NCI-H2227 (cell line): ENCODE results near the gene CD2AP.
"Not testable (repeated sequence)": the region's sequence is repeated elsewhere in the genome, so short reads cannot be mapped to it uniquely, and the experiment has no call there.

ENCODE experiments used
- DNase-seq: peaks from one replicate; lab custom pipeline; 2025; ENCODE audit not compliant: unreplicated experiment; lab: John Stamatoyannopoulos, UW

Gene CD2AP

GRCh38 chr6:47495954-47496545 is 18.5 kb downstream of the CD2AP start:
- DNase-seq, result no peak

- no peak for DNase-seq
Observed at GRCh38 chr6:47496935-47497579, 19.5 kb downstream of the CD2AP start.

GRCh38 chr6:47502920-47503319 is 25.3 kb downstream of the CD2AP start:
- no peak for DNase-seq

GRCh38 chr6:47509937-47510336 is 32.3 kb downstream of the CD2AP start:
- DNase-seq, result no peak

- DNase-seq, result no peak
Observed at GRCh38 chr6:47512872-47513271, 35.3 kb downstream of the CD2AP start.

GRCh38 chr6:47519279-47519678 is 41.7 kb downstream of the CD2AP start:
- DNase-seq, result no peak

GRCh38 chr6:47520282-47520681 is 42.7 kb downstream of the CD2AP start:
- DNase-seq, result no peak

- no peak for DNase-seq
Observed at GRCh38 chr6:47521961-47522360, 44.4 kb downstream of the CD2AP start.

GRCh38 chr6:47524136-47524845 is 46.7 kb downstream of the CD2AP start:
- DNase-seq, result no peak

GRCh38 chr6:47525330-47526057 is 47.9 kb downstream of the CD2AP start:
- DNase-seq, result no peak

- no peak for DNase-seq
Observed at GRCh38 chr6:47527274-47527673, 49.7 kb downstream of the CD2AP start.

GRCh38 chr6:47529734-47530133 is 52.1 kb downstream of the CD2AP start:
- DNase-seq, result no peak

GRCh38 chr6:47532981-47533585 is 55.5 kb downstream of the CD2AP start:
- no peak for DNase-seq

GRCh38 chr6:47534063-47534462 is 56.5 kb downstream of the CD2AP start:
- DNase-seq, result no peak

- no peak for DNase-seq
Observed at GRCh38 chr6:47535316-47536225, 58.0 kb downstream of the CD2AP start.

GRCh38 chr6:47536816-47537401 is 59.3 kb downstream of the CD2AP start:
- no peak for DNase-seq

- DNase-seq, result no peak
Observed at GRCh38 chr6:47545223-47545622, 67.6 kb downstream of the CD2AP start.

GRCh38 chr6:47551670-47552069 is 74.1 kb downstream of the CD2AP start:
- DNase-seq, result no peak

- no peak for DNase-seq
Observed at GRCh38 chr6:47552319-47552718, 74.7 kb downstream of the CD2AP start.

- DNase-seq, result not testable (repeated sequence)
Observed at GRCh38 chr6:47553243-47553642, 75.7 kb downstream of the CD2AP start.
